KG1 (cell line): Measurements from ENCODE around the gene SLC22A12.
"Not testable (repeated sequence)": the region's sequence is repeated elsewhere in the genome, so short reads cannot be mapped to it uniquely, and the experiment has no call there.

ENCODE experiments used
- DNase-seq: peaks from one replicate; lab custom pipeline; 2025; lab: John Stamatoyannopoulos, UW

The SLC22A12 gene

GRCh38 chr11:64590763-64591221 lies at the start of gene SLC22A12:
TSS of gene SLC22A12 (plus strand) at chr11:64591220. CDS start at chr11:64591557, 337 bp downstream.
- DNase-seq: no peak

- DNase-seq: no peak
Observed at GRCh38 chr11:64542172-64543125, 48.6 kb upstream of the SLC22A12 start.

GRCh38 chr11:64543818-64544217 lies 47.2 kb upstream of the SLC22A12 start:
- no peak for DNase-seq

- DNase-seq: no peak
Observed at GRCh38 chr11:64544616-64545296, 46.3 kb upstream of the SLC22A12 start.

GRCh38 chr11:64545619-64546018 lies 45.4 kb upstream of the SLC22A12 start:
- no peak for DNase-seq

- DNase-seq: no peak
Observed at GRCh38 chr11:64546176-64546575, 44.8 kb upstream of the SLC22A12 start.

- no peak for DNase-seq
Observed at GRCh38 chr11:64546600-64546999, 44.4 kb upstream of the SLC22A12 start.

- DNase-seq: no peak
Observed at GRCh38 chr11:64549969-64550368, 41.1 kb upstream of the SLC22A12 start.

GRCh38 chr11:64553554-64554201 lies 37.3 kb upstream of the SLC22A12 start:
- no peak for DNase-seq

GRCh38 chr11:64556044-64556720 lies 34.8 kb upstream of the SLC22A12 start:
- DNase-seq: no peak

- DNase-seq: no peak
Observed at GRCh38 chr11:64556721-64557250, 34.2 kb upstream of the SLC22A12 start.

GRCh38 chr11:64558065-64558745 lies 32.8 kb upstream of the SLC22A12 start:
- no peak for DNase-seq

GRCh38 chr11:64558869-64559268 lies 32.2 kb upstream of the SLC22A12 start:
- no peak for DNase-seq

GRCh38 chr11:64559351-64560138 lies 31.5 kb upstream of the SLC22A12 start:
- no peak for DNase-seq

- DNase-seq: no peak
Observed at GRCh38 chr11:64560139-64560771, 30.8 kb upstream of the SLC22A12 start.

GRCh38 chr11:64560941-64561340 lies 30.1 kb upstream of the SLC22A12 start:
- no peak for DNase-seq

- DNase-seq: not testable (repeated sequence)
Observed at GRCh38 chr11:64561429-64561828, 29.6 kb upstream of the SLC22A12 start.

- DNase-seq: no peak
Observed at GRCh38 chr11:64561984-64562722, 28.9 kb upstream of the SLC22A12 start.
